ENCODE measurements around the gene CNDP2.

CNDP2 gene

GRCh38 chr18:74495581-74496507 is at the start of gene CNDP2:
CNDP2 (plus strand) TSS chr18:74496363; CDS start chr18:74499974, 3,611 bp downstream.
- peak; percentile 91 for DNase-seq (ENCODE audit: low read depth)

- no peak for DNase-seq (ENCODE audit: low read depth)
Observed at GRCh38 chr18:74446631-74447403, 49.3 kb upstream of the CNDP2 start.

GRCh38 chr18:74447404-74448152 is 48.6 kb upstream of the CNDP2 start:
- no peak for DNase-seq (ENCODE audit: low read depth)

DNA sequence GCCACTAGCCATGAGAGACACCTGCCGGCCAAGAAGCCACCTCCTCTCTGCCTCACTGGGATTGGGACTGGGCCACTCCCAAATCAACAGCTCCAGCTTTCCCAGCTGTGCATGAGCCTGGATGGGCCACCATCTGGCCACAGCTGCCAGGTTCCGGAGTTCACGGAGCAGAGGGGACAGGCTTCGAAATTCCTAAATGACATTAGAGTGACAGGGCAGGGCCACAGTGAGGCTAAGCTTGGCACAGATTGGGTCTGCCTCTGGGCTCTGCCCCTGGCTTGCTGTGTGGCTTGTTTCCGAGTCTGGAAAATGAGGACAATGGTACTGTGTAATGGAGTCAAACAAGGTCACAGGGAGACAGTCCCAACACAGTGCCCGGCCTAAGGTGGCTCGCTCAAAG is 45.5 kb upstream of the CNDP2 start:
- no peak for DNase-seq (ENCODE audit: low read depth)

GRCh38 chr18:74451148-74451547 is 45.0 kb upstream of the CNDP2 start:
- DNase-seq (ENCODE audit: low read depth) = no peak

- DNase-seq (ENCODE audit: low read depth) = no peak
Observed at GRCh38 chr18:74453016-74453566, 43.1 kb upstream of the CNDP2 start.

- DNase-seq (ENCODE audit: low read depth) = no peak
Observed at GRCh38 chr18:74453642-74454198, 42.4 kb upstream of the CNDP2 start.

GRCh38 chr18:74454279-74454751 is 41.8 kb upstream of the CNDP2 start:
- no peak for DNase-seq (ENCODE audit: low read depth)

- no peak for DNase-seq (ENCODE audit: low read depth)
Observed at GRCh38 chr18:74455386-74455785, 40.8 kb upstream of the CNDP2 start.

GRCh38 chr18:74456017-74456348 is 40.2 kb upstream of the CNDP2 start:
- no peak for DNase-seq (ENCODE audit: low read depth)

- DNase-seq (ENCODE audit: low read depth) = no peak
Observed at GRCh38 chr18:74456349-74457042, 39.7 kb upstream of the CNDP2 start.

DNA sequence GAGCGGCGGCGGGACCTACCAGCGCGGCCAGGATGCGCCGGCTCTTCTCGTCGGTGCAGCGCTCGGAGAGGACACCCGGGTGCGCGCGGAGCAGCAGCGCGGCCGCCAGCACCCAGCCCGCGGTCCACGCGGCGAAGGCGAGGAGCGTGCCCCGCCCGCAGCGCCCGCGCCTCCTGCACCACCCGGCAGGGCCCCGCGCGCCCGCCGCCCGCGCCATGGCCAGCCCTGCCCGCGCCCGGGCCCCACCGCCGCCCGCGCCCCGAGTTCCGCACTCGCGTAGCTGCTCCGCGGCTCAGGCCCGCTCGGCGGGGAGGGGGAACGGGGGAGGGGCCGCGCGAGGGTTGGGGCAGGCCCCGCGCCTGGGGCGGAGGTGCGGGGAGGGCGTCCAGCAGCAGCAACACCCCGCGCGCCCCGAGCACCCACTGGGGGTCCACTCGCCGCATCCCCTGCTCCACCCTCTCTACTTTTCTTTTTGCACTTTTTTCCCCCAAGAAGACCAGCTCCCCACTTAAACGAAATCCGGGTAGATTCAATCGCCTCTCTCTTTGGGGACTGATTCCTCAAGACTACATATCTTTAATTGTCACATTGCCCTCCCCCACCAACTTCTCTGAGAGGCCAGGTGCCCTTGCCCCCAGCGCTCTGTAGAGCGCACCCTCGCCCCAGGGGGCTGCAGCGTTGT is 39.0 kb upstream of the CNDP2 start, which contains the start of gene DIPK1C:
Gene DIPK1C (minus strand): TSS at position 266 of the 682 bp plus-strand sequence. CDS start 49 bp downstream, at position 217.
- DNase-seq (ENCODE audit: low read depth) = no peak

GRCh38 chr18:74457725-74458421 is 38.3 kb upstream of the CNDP2 start:
- no peak for DNase-seq (ENCODE audit: low read depth)

- no peak for DNase-seq (ENCODE audit: low read depth)
Observed at GRCh38 chr18:74459889-74460288, 36.3 kb upstream of the CNDP2 start.

DNA sequence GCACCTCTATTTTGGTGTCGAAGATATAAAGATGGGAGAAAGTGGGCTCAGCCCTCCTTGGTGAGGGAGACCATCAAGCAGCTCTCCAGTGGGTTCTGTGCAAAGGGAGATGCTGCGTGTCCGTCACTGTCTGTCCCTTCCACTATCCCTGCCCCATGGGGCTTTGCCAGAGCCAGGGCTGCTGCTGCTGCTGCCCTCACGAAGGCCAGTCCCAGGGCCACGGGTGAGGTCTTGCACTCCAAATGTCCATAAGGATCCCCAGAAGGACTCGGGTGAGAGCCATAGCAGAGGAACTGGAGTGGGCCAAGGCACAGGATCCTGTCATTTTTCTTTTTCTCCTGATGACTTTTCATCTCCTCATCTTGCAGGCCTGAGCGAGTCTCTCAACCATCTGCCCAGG is 35.3 kb upstream of the CNDP2 start:
- no peak for DNase-seq (ENCODE audit: low read depth)

DNA sequence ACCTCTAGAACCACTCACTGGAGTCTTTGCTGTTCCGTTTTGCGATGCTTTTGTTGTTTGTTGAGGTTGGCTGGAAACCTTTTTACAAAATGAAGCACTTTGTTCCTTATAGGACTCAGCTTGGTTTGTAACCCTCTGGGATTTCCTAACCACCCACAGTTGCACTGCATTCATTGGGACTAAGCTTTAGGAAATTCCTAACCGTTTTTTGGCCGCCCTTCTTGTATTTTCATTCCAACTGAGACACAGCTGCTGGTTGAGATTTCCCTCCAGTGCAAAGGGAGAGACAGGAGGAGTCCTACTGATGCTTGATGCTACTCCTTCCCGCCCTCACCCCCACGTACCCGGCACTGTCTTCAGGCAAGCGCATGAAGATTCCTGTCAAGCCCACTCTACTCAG is 32.9 kb upstream of the CNDP2 start:
- no peak for DNase-seq (ENCODE audit: low read depth)

DNA sequence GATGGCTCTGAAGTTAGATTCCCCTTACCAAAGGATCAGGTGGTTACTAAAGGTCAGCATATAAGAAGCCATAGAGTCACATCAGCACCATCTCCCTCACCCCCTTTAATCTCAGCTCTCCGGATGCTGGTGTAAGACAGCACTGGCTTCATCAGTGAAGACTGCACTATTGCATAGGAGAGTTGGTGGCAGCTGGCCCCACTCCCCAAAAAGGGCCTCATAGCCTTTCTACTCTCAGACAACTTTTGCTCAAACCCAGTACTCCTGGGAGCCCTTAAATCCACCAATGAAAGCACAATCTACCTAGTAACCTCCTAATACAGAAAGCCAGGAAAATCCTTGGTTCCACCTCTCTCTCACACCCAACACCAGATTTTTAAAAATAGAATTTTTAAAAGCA is 32.2 kb upstream of the CNDP2 start:
- DNase-seq (ENCODE audit: low read depth) = no peak

DNA sequence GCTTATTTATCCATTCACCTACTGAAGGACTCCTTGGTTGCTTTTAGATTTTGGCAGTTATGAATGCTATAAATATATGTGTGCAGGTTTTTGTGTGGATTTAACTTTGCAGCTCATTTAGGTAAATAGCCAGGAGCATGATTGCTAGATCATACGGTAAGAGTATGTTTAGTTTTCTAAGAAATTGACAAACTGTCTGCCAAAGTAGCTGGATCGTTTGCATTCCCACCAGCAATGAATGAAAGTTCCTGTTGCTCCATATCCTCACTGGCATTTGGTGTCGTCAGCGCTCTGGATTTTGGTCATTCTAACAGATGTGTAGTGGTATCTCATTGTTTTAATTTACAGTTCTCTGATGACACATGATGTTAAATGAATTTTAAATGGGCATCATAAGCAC is 30.4 kb upstream of the CNDP2 start:
- no peak for DNase-seq (ENCODE audit: low read depth)

DNA sequence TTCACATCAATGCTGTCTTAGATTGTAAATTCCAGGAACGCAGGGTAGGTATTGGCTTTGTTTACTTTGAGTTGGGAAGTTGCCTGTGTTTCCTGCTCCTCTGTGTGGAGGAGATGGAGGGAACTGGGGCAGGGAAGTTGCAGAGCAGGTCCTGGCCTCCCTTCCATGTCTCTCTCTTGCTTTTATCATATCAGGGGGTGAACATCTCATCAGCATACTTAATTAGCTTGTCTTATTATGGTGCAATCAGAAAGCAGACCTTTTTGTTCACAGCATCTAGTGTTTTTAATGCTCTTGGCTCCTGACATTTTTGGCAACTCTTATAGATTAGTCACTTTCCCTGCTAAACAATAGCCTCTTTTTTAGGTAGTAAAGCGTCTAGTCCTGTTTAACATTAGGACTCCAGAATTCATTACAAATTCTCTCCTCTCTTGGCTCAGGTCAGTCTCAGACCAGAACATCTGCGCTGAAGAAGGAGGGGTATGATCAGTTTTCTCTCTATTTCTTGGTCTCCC is 27.6 kb upstream of the CNDP2 start:
- DNase-seq (ENCODE audit: low read depth) = no peak

GRCh38 chr18:74472312-74472711 is 23.9 kb upstream of the CNDP2 start:
- DNase-seq (ENCODE audit: low read depth) = no peak
